ENCODE data around the gene SLC25A1.

SLC25A1 gene

DNA sequence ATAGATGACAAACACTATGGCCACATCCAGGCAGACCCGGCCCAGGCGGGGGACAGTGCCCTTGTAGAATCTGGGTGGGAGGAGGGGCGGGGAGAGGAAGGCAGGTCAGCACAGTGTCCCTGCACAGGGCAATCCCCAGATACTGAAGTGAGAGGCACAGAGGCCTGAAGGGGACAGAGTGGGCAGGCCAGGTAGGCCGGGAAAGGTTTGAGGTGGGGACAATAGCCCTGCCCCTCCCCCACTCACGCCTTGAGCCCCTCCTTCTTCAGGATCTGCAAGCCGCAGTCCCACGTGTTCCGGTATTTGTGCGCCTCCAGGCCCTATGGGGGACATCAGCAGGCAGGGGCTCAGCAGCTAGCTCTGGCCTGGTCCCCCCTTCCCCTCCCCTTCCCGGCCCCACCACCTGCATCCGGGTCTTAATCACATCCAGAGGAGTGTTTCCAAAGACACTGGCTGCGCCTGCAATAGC is 2.3 kb downstream of the SLC25A1 start:
- TF ChIP-seq, protein P1, sequence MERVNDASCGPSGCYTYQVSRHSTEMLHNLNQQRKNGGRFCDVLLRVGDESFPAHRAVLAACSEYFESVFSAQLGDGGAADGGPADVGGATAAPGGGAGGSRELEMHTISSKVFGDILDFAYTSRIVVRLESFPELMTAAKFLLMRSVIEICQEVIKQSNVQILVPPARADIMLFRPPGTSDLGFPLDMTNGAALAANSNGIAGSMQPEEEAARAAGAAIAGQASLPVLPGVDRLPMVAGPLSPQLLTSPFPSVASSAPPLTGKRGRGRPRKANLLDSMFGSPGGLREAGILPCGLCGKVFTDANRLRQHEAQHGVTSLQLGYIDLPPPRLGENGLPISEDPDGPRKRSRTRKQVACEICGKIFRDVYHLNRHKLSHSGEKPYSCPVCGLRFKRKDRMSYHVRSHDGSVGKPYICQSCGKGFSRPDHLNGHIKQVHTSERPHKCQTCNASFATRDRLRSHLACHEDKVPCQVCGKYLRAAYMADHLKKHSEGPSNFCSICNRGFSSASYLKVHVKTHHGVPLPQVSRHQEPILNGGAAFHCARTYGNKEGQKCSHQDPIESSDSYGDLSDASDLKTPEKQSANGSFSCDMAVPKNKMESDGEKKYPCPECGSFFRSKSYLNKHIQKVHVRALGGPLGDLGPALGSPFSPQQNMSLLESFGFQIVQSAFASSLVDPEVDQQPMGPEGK (CRISPR knock-in tag; IDR thresholded peaks at IDR 0.05; ENCODE audit: borderline replicate concordance): no peak
- TF ChIP-seq SNAI2 (CRISPR knock-in tag; IDR thresholded peaks at IDR 0.05) (no peak), BACH2 (CRISPR knock-in tag; IDR thresholded peaks at IDR 0.05; ENCODE audit: borderline replicate concordance) (no peak), ISL1 (CRISPR knock-in tag; IDR thresholded peaks at IDR 0.05) (no peak), TCF4 (CRISPR knock-in tag; IDR thresholded peaks at IDR 0.05; ENCODE audit: borderline replicate concordance) (no peak), GLIS3 (CRISPR knock-in tag; IDR thresholded peaks at IDR 0.05) (no peak), TOX (CRISPR knock-in tag; IDR thresholded peaks at IDR 0.05; ENCODE audit: borderline replicate concordance) (no peak), PPARA (CRISPR knock-in tag; IDR thresholded peaks at IDR 0.05; ENCODE audit: borderline replicate concordance) (no peak), ESRRG (CRISPR knock-in tag; IDR thresholded peaks at IDR 0.05) (no peak), ZFP30 (CRISPR knock-in tag; IDR thresholded peaks at IDR 0.05) (no peak), OSR1 (CRISPR knock-in tag; IDR thresholded peaks at IDR 0.05) (no peak)
- TF ChIP-seq, protein P2, sequence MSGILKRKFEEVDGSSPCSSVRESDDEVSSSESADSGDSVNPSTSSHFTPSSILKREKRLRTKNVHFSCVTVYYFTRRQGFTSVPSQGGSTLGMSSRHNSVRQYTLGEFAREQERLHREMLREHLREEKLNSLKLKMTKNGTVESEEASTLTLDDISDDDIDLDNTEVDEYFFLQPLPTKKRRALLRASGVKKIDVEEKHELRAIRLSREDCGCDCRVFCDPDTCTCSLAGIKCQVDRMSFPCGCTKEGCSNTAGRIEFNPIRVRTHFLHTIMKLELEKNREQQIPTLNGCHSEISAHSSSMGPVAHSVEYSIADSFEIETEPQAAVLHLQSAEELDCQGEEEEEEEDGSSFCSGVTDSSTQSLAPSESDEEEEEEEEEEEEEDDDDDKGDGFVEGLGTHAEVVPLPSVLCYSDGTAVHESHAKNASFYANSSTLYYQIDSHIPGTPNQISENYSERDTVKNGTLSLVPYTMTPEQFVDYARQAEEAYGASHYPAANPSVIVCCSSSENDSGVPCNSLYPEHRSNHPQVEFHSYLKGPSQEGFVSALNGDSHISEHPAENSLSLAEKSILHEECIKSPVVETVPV (CRISPR knock-in tag; IDR thresholded peaks at IDR 0.05): no peak
- TF ChIP-seq, protein P3, sequence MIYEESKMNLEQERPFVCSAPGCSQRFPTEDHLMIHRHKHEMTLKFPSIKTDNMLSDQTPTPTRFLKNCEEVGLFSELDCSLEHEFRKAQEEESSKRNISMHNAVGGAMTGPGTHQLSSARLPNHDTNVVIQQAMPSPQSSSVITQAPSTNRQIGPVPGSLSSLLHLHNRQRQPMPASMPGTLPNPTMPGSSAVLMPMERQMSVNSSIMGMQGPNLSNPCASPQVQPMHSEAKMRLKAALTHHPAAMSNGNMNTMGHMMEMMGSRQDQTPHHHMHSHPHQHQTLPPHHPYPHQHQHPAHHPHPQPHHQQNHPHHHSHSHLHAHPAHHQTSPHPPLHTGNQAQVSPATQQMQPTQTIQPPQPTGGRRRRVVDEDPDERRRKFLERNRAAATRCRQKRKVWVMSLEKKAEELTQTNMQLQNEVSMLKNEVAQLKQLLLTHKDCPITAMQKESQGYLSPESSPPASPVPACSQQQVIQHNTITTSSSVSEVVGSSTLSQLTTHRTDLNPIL (CRISPR knock-in tag; IDR thresholded peaks at IDR 0.05; ENCODE audit: low read depth): no peak
- no peak for ATAC-seq

DNA sequence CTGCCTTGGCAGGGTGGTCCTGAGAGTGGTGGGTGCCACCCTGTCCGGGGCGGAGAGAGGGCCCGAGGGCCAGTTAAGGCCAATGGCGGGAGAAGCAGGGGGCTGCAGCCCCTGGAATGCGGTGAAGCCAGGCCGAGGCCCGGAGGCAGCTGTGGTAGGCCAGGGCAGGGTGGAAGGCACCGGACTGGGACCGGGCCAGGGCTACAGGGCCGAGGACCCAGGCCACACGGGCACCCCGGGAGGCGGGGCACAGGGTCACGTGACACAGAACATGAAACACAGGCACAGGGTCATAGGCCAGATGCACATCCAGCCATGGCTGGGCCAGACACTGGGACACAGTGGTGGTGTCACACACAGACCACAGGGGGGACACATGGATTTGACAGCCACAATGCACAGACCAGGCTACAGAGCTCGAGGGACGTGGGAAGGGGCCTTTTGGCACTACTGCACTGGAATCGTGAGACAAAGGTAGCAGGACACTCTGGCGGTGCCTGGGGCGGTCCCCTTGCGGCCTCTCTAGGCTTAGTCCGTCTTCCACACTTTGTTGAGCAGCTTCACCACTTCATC is 2.8 kb downstream of the SLC25A1 start:
- no peak for ATAC-seq
- no peak for TF ChIP-seq ZC3H10 (CRISPR knock-in tag; IDR thresholded peaks at IDR 0.05)
- no peak for TF ChIP-seq RARB (CRISPR knock-in tag; IDR thresholded peaks at IDR 0.05)
- TF ChIP-seq, protein P3 (CRISPR knock-in tag; IDR thresholded peaks at IDR 0.05; ENCODE audit: low read depth): no peak
- TF ChIP-seq, protein P2 (CRISPR knock-in tag; IDR thresholded peaks at IDR 0.05): no peak
- no peak for TF ChIP-seq ESRRG (CRISPR knock-in tag; IDR thresholded peaks at IDR 0.05)
- TF ChIP-seq SNAI2 (CRISPR knock-in tag; IDR thresholded peaks at IDR 0.05): no peak
- TF ChIP-seq, protein P4, sequence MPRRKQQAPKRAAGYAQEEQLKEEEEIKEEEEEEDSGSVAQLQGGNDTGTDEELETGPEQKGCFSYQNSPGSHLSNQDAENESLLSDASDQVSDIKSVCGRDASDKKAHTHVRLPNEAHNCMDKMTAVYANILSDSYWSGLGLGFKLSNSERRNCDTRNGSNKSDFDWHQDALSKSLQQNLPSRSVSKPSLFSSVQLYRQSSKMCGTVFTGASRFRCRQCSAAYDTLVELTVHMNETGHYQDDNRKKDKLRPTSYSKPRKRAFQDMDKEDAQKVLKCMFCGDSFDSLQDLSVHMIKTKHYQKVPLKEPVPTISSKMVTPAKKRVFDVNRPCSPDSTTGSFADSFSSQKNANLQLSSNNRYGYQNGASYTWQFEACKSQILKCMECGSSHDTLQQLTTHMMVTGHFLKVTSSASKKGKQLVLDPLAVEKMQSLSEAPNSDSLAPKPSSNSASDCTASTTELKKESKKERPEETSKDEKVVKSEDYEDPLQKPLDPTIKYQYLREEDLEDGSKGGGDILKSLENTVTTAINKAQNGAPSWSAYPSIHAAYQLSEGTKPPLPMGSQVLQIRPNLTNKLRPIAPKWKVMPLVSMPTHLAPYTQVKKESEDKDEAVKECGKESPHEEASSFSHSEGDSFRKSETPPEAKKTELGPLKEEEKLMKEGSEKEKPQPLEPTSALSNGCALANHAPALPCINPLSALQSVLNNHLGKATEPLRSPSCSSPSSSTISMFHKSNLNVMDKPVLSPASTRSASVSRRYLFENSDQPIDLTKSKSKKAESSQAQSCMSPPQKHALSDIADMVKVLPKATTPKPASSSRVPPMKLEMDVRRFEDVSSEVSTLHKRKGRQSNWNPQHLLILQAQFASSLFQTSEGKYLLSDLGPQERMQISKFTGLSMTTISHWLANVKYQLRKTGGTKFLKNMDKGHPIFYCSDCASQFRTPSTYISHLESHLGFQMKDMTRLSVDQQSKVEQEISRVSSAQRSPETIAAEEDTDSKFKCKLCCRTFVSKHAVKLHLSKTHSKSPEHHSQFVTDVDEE (CRISPR knock-in tag; IDR thresholded peaks at IDR 0.05): no peak
- no peak for TF ChIP-seq ZNF70 (CRISPR knock-in tag; IDR thresholded peaks at IDR 0.05)
- TF ChIP-seq BACH2 (CRISPR knock-in tag; IDR thresholded peaks at IDR 0.05; ENCODE audit: borderline replicate concordance): no peak

DNA sequence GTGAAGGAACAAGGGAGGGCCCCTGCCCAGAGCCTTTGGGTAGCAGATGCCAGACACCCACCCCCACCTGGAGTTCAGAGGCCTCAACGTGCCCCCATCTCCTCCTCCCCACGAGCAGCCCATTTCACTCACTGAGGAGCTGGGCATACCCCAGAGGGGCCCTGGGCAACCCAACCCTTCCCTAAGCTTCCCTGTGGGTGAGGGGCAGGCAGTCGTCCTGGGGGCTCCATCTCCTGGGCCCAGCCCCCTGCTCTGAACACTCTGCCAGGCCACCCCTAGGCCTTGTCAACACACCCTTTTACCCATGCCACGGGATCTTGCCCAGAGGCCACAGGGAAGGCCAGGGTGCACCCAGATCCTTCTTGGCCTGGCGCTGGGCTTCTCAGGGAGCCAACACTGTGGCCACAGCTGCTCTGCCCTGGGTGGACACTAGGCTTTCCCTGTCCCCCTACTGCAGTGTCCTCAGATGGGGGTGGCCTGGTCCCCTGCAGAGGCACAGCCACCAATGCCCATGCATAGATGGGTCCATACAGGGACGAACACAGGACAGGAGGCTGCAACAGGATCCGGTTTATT is 3.4 kb downstream of the SLC25A1 start:
- no peak for ATAC-seq
- TF ChIP-seq PPARA (CRISPR knock-in tag; IDR thresholded peaks at IDR 0.05; ENCODE audit: borderline replicate concordance): no peak
- TF ChIP-seq, protein P4 (CRISPR knock-in tag; IDR thresholded peaks at IDR 0.05): no peak
- TF ChIP-seq ZNF8 (CRISPR knock-in tag; IDR thresholded peaks at IDR 0.05): no peak
- TF ChIP-seq GLIS3 (CRISPR knock-in tag; IDR thresholded peaks at IDR 0.05): no peak
- TF ChIP-seq ZC3H10 (CRISPR knock-in tag; IDR thresholded peaks at IDR 0.05): no peak
- no peak for TF ChIP-seq CSDC2 (CRISPR knock-in tag; IDR thresholded peaks at IDR 0.05)
- TF ChIP-seq, protein P2 (CRISPR knock-in tag; IDR thresholded peaks at IDR 0.05): no peak
- no peak for TF ChIP-seq ZFP30 (CRISPR knock-in tag; IDR thresholded peaks at IDR 0.05)
- TF ChIP-seq RARB (CRISPR knock-in tag; IDR thresholded peaks at IDR 0.05): no peak
